Heart left ventricle (tissue), 13 donors: Measurements from ENCODE around the gene GNB3.
"Not testable (repeated sequence)": the region's sequence is repeated elsewhere in the genome, so short reads cannot be mapped to it uniquely, and the experiment has no call there.

Experiments used
- CTCF ChIP-seq, 12 donors: fragments of 200-600 bp; sonication (generic) in 4 of 12; IDR thresholded peaks; one replicate each; pipeline versions ENCODE4 v1.5.0 to v1.8.0; 2018 to 2022; ENCODE audit warnings: antibody characterized with exemption in 12 of 12, mild to moderate bottlenecking in 5 of 12
- POLR2A ChIP-seq, 2 donors: fragments of 450-650 bp; IDR thresholded peaks; one replicate each; pipeline ENCODE4 v1.6.1; 2017; ENCODE audit warnings: antibody characterized with exemption in 2 of 2, mild to moderate bottlenecking in 2 of 2, moderate library complexity in 2 of 2
- donor health status: ischemic (EF 13 %, LVEDD 7.1; RV severe dilation, severe dysfunction).
- donor health status: DM: no; HTN: yes; CAD: no.
- donor health status: DM: no; HTN: no; CAD: no.
- donor health status: ischemic (EF 25% LVEDD 6.9; RV normal size, moderate dysfunction).
- donor health status: ischemic (EF 25% LVEDD 5.7; RV mildly dilated, moderate dysfunction).
- donor health status: ischemic (EF 35%, LVEDD 5.7; RV mildly dilated, moderate dysfunction).
- donor health status: nonischemic (EF 11% LVEDD 7.7; RV severe dilation, severe dysfunction).
- donor health status: DM: yes; HTN: yes; CAD: no.
- donor health status: PGD.
- donor health status: ischemic (EF 29% LVEDD 5.4; RV normal size, mild dysfunction).
- donor health status: nonischemic (EF 23%, LVEDD 6.1; RV moderate dilation, normal function).

GRCh38 chr12:6892683-6893082 lies 52.0 kb downstream of the GNB3 start:
- TF ChIP-seq POLR2A, CTCF (IDR thresholded peaks at IDR 0.05): not testable (repeated sequence)
